Activated CD8-positive, alpha-beta memory T cell treated with anti-CD3 and anti-CD28 coated beads, Interleukin-2, amount 50 U/mL, for 1 hour (primary cell): ENCODE measurements around the gene CD7.

Experiments used
- DNase-seq: peaks from one replicate; pipeline ENCODE4 v3.0.0-alpha.2; 2020; ENCODE audit errors: extremely low read depth

Gene CD7

GRCh38 chr17:82328141-82328993 is 11.0 kb upstream of the CD7 start:
- no peak for DNase-seq

GRCh38 chr17:82327757-82328140 is 10.3 kb upstream of the CD7 start:
- DNase-seq: no peak

- DNase-seq: no peak
Measured at GRCh38 chr17:82327289-82327688, 9.9 kb upstream of the CD7 start.

DNA sequence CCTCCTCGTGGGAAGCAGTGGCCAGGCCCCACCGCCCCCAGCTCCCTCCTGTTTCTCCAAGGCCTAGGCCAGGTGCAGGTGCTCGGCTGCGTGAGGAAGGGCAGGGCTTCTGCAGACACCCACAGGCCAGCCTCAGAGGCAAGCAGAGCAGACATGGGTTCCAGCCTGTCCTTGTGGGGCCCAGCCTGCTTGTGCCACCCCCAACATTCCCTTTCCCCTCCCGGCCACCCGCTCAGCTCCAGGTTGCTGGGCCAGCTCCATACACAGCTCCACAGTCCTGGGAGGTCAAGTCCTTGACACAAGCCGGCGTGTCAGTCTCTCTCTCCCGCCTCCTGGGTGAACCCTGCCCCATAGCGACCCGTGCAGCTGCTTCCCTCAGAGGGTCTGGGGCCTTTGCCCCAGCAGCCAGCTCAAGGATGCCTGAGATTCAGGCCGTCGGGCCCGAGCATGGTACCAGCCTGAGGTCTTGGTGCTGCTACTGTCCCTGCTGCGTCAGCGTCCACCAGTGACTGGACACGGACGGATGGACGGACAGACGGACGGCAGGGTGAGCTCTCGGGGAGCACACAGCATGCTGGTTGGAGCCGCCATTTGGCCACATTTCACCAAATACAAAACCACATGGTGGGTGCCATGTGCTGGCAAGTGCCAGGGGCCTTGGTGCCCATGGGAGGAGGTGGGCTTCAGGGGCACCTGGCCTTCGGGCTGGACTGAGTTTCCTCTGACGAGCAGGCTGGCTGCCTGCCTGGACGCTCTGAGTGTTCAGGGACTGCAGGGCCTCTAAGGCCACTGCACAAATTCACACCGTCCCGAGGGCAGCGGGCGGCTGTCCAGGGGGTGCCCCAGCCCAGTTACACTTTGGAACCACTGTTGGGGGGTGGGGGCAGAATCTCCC is 8.1 kb upstream of the CD7 start:
- no peak for DNase-seq

DNA sequence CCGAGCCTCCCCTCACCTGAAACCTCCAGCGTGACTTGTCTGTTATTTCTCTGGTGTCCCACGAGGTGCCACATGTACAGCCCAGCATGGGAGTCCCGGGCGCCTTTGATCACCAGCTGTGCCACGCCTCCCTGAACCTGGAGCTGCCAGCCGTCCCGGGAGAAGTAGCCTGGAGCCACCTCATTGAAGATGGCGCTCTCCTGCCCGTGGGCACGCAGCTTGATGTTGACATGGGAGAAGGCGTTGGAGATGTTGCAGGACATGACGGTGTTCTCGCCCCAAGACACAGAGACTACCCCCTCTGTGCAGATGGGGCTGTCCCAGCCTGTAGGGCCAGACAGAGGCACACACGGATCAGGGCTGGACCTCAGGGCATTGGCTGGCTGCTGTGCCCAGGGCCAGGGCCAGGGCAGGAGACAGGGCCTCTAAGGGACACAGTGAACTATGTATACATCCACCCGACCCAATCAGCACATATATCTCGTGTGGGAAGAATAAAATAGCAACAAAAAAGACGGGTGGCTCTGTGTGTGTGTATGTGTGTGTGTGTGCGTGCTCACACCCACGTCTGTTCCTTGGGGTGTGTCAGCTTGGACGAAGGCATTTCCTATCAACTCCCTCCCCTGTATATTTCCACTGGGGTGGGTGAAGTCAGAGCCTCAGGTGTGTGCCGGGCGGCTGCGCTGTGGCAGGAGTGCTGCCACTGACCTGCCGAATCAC is 7.3 kb upstream of the CD7 start:
- no peak for DNase-seq

GRCh38 chr17:82323514-82324234 is 6.3 kb upstream of the CD7 start:
- no peak for DNase-seq

DNA sequence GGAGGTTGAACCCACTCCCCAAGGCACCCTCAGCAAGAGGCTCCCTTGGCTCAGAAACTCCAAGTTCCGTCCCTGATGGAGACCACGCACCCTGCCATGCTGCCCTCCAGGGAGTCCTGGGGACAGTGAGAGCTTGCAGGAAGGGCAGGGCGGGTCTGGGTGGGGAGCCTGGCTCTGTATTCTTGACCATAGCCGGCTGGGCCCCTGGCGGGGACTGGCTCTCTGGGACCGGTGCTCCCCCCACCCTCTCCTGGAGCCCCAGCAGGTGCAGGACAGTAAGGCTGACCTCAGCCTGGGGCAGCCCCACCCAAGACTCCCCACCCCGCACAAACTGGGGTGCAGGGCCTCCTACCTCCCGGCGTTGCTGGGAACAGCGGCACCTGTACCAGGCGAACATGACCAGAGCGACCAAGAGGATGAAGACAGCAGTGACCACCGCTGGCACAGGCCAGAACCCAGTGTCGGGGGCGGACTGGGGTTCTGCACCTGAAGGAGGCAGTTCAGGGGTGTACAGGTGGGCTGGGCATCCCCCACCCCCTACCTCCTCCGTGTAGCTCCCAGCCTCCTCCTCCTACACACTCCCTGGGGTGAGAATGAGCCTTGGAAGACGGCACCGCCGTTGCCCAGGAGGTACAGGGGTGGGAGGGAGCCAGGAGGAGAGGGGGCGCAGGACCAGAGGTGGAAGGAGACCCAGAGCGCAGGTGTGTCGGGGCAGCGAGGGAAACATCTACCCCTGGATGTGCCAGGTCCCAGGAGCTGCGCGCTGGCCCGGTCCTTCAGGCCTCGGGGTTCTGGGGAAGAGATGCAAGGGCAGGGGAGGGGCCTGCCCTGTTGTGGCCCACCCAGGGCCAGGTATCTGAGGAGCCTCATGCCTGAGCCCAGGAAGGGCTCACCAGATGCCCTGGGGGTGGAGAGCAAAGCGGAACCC is 5.4 kb upstream of the CD7 start:
- no peak for DNase-seq

GRCh38 chr17:82321947-82322466 is 4.6 kb upstream of the CD7 start:
- no peak for DNase-seq

- peak; percentile 92 for DNase-seq
Measured at GRCh38 chr17:82320956-82321927, 3.8 kb upstream of the CD7 start.

GRCh38 chr17:82320140-82320840 is 2.9 kb upstream of the CD7 start:
- no peak for DNase-seq

- no peak for DNase-seq
Measured at GRCh38 chr17:82319619-82320062, 2.2 kb upstream of the CD7 start.

GRCh38 chr17:82318772-82319606 is 1.6 kb upstream of the CD7 start:
- no peak for DNase-seq

DNA sequence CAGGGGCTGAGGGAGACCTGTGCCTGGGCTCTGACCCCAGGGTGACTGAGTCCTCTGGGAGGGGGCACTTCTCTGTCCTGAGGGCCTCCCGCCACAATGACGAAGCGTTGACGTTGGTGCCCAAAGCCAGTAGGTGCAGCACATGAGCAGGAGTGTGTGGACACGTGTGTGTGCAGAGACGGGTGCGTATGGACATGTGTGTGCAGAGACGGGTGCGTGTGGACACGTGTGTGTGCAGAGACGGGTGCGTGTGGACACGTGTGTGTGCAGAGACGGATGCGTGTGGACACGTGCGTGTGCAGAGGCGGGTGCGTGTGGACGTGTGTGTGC is 726 bp upstream of the CD7 start:
- no peak for DNase-seq

DNA sequence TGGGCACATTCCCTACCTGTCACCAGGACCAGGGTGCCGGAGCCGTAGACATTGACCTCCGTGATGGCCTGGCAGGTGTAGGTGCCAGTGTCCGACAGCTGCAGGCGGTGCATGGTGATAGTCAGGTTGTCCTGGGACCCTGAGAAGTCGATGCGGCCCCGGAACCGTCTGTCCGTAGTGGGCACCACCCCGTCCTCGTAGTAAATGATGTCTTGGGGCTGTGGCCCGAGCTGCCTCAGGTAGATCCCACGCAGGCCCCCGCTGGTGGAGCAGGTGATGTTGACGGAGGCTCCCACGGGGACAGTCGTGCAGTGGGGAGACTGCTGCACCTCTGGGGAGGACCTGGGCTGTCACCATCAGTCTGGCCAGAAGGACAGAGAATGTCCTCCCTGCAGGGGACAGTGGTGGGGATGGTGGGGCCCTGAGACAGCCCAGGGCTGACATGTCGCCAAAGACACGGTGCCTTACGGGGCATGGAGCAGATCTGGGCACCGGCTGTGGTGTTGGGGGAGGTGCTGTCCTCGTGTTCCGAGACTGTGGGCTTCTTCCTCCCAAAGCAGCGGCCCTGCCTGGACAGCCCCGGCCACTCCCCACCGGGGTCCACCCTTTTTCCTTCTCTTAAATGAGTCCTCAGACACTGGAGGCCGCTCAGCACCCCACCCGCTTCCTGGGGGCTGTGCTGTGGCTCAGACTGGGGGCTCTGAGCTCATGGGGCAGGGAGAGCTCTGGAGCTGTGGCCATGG is 586 bp downstream of the CD7 start:
- no peak for DNase-seq

GRCh38 chr17:82315703-82316358 is 1.6 kb downstream of the CD7 start:
- no peak for DNase-seq
